ENCODE data around the gene TMEM94. TPM values are rescaled to one million over a fixed set of nuclear protein-coding genes. Genes with fewer than 3 reads are reported as not detected.

TMEM94 gene
- total RNA-seq, 1 experiment from 2014 or later: 61.4 TPM

- no peaks in the 10 kb centered on the region for H4K20me1 ChIP-seq (ENCODE audit: control insufficient read depth, insufficient read depth, insufficient read length)
- no peak overlapping the region for H4K8ac ChIP-seq (replicated peaks; ENCODE audit: insufficient read length, low read depth, low read length)
- H4K5ac ChIP-seq (ENCODE audit: insufficient read length, low read depth, low read length): no peak overlapping the region
- Mint-ChIP-seq H3K27ac (peak overlapping the region in 2 of 3 experiments; percentile 39 to 47; a peak in 2 of 7 replicates), H3K36me3 (ENCODE audit: insufficient read depth in 1 of 3, low read depth in 3 of 3) (peaks cover 0 to 45% (median 34%) of the 10 kb centered on the region in 3 experiments; a peak in 5 of 7 replicates), H3K4me1 (no peaks in the 10 kb centered on the region), H3K27me3 (ENCODE audit: low read depth) (no peaks in the 10 kb centered on the region; the same call in 1 of the 2 replicates), H3K9me3 (no peaks in the 10 kb centered on the region), H3K4me3 (no peak overlapping the region)
- no peak overlapping the region for H3K56ac ChIP-seq (ENCODE audit: insufficient read length, low read depth, low read length)
- no CpG with 5 or more reads among the region's 16 CpGs for WGBS (ENCODE audit: extremely low coverage, insufficient read length, low lambda C conversion rate)
- no peak overlapping the region for H3K23ac ChIP-seq (ENCODE audit: insufficient read length, low read depth, low read length)
- no peaks in the 10 kb centered on the region for H3K79me2 ChIP-seq (ENCODE audit: insufficient read depth, low read length)
- H2AK5ac ChIP-seq (ENCODE audit: insufficient read length, low read length): no peak overlapping the region
- H2BK5ac ChIP-seq (ENCODE audit: insufficient read length, low read length): no peak overlapping the region
- H3T11ph ChIP-seq (ENCODE audit: low read length): no peak overlapping the region
- DNase-seq: no peak
- H2BK20ac ChIP-seq (ENCODE audit: low read depth, low read length, poor library complexity, severe bottlenecking): no peak overlapping the region
- H2BK15ac ChIP-seq (ENCODE audit: low read depth, low read length): no peak overlapping the region
- H3K79me1 ChIP-seq (ENCODE audit: insufficient read depth, low read depth, low read length, poor library complexity, severe bottlenecking): no peaks in the 10 kb centered on the region
- no peak overlapping the region; the same call in 1 of the 2 replicates for H3K14ac ChIP-seq (ENCODE audit: insufficient read depth, low read length)
- no peak overlapping the region for H3K9ac ChIP-seq (ENCODE audit: extremely low read depth, insufficient read length, low read length)
- H3K27me3 ChIP-seq (ENCODE audit: insufficient read depth, low read length): no peaks in the 10 kb centered on the region
- no peak overlapping the region for H2AFZ ChIP-seq (ENCODE audit: low read length)
- no peak for TF ChIP-seq CTCF (conservative IDR thresholded peaks at IDR 0.05)
- no peak overlapping the region for H3K27ac ChIP-seq (ENCODE audit: insufficient read length, low read depth, low read length)
- H3K4me1 ChIP-seq (ENCODE audit: insufficient read depth, low read length): no peaks in the 10 kb centered on the region
- no peak overlapping the region for H2BK120ac ChIP-seq (ENCODE audit: low read depth, low read length, poor library complexity, severe bottlenecking)
- H4K91ac ChIP-seq (ENCODE audit: insufficient read length, low read depth, low read length): no peak overlapping the region
- no peak overlapping the region for H3K18ac ChIP-seq (ENCODE audit: insufficient read length, low read depth, low read length)
- no peaks in the 10 kb centered on the region for H3K9me3 ChIP-seq (ENCODE audit: control insufficient read depth, low read depth, low read length)
- no peak overlapping the region for H2BK12ac ChIP-seq (ENCODE audit: insufficient read length, low read depth, low read length)
- no peak overlapping the region for H3K4ac ChIP-seq (ENCODE audit: low read depth, low read length)
- no peaks in the 10 kb centered on the region for H3K23me2 ChIP-seq (ENCODE audit: insufficient read length, low read depth, low read length, poor library complexity, severe bottlenecking)
- H3K4me2 ChIP-seq (ENCODE audit: insufficient read depth, insufficient read length, low read length): no peak overlapping the region
Measured at GRCh38 chr17:75499313-75500022, 43.0 kb downstream of the TMEM94 start.
